ENCODE measurements around the gene TBKBP1.

DNA sequence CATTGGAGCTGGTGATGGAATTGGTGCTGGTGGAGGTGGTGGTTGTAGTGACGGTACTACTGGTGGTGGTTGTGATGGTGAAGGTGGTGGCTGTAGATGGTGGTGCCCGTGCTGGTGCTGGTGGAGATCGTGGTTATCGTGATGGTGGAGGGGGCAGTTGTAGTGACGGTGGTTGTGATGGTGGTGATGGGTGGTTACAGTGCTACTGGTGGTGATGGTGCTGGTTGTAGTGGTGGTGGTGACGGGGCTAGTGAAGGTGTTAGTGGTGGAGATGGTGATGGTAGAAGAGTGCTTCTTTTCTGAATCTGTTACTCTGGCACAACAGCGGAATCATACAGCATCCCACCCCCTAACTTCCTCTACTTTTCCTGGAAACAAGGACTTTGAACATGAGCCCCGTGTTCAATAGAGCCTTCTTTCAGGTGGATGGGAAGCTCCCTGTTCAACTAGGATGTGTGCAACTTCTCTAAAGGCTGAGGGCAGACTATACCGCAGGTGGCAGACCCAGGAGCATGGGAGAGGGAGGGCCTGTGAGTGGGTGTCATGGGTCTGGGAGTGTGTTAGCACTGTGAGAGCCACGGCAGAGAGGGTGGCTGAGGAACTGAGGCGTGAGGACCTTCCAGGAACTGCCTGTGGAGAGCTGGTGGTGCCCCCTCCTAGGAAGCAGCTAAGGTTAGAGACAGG, 47.3 kb downstream of the TBKBP1 start:
- TF ChIP-seq, protein P1, sequence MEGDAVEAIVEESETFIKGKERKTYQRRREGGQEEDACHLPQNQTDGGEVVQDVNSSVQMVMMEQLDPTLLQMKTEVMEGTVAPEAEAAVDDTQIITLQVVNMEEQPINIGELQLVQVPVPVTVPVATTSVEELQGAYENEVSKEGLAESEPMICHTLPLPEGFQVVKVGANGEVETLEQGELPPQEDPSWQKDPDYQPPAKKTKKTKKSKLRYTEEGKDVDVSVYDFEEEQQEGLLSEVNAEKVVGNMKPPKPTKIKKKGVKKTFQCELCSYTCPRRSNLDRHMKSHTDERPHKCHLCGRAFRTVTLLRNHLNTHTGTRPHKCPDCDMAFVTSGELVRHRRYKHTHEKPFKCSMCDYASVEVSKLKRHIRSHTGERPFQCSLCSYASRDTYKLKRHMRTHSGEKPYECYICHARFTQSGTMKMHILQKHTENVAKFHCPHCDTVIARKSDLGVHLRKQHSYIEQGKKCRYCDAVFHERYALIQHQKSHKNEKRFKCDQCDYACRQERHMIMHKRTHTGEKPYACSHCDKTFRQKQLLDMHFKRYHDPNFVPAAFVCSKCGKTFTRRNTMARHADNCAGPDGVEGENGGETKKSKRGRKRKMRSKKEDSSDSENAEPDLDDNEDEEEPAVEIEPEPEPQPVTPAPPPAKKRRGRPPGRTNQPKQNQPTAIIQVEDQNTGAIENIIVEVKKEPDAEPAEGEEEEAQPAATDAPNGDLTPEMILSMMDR (conservative IDR thresholded peaks at IDR 0.05), result no peak
- no peak for TF ChIP-seq EZH2 (IDR thresholded peaks at IDR 0.05; ENCODE audit: low read depth)

Data from PC-9 (cell line).